Adrenal gland (tissue), 12 donors: ENCODE results near the gene ATG14. TPM values are rescaled to one million over a fixed set of nuclear protein-coding genes. Genes with fewer than 3 reads are reported as not detected.

Experiments used
- DNase-seq, 7 donors: peaks; one replicate each; pipeline ENCODE4 v3.0.0-alpha.2; 2019 to 2020
- H3K27ac ChIP-seq, 5 donors: fragments of 200-600 bp; sonication (generic) in 4 of 5; 1 replicate in 3 of 5; 2 replicates in 2 of 5; pipeline versions ENCODE4 v1.5.1 to v1.8.0; 2016 to 2020; ENCODE audit warnings: mild to moderate bottlenecking in 1 of 5
- H3K27me3 ChIP-seq: fragments of 200-600 bp; 2 replicates; pipeline ENCODE4 v1.8.0; 2021
- H3K36me3 ChIP-seq, 2 donors: fragments of 200-600 bp; replicated peaks in 1 of 2; 1 replicate in 1 of 2; 2 replicates in 1 of 2; pipeline versions ENCODE4 v1.5.1 to v1.8.0; 2018 to 2022
- H3K4me1 ChIP-seq, 2 donors: fragments of 200-600 bp; replicated peaks in 1 of 2; 1 replicate in 1 of 2; 2 replicates in 1 of 2; pipeline versions ENCODE4 v1.5.1 to v1.8.0; 2018 to 2021
- H3K4me3 ChIP-seq, 4 donors: fragments of 200-600 bp; sonication (generic) in 3 of 4; one replicate each; pipeline ENCODE4 v1.5.1; 2016 to 2018
- H3K9me3 ChIP-seq, 3 donors: fragments of 200-600 bp; sonication (generic) in 1 of 3; replicated peaks in 1 of 3; 1 replicate in 2 of 3; 2 replicates in 1 of 3; pipeline versions ENCODE4 v1.5.1 to v1.8.0; 2016 to 2021
- CTCF ChIP-seq, 6 experiments: fragments of 450-650 bp in 4 of 6; fragments of 200-600 bp in 2 of 6; sonication (generic) in 1 of 6; IDR thresholded peaks; 1 replicate in 5 of 6; 2 replicates in 1 of 6; pipeline versions ENCODE4 v1.5.1 to v1.8.0; 2016 to 2021; ENCODE audit warnings: antibody characterized with exemption in 6 of 6, mild to moderate bottlenecking in 2 of 6, moderate library complexity in 1 of 6
- POLR2A ChIP-seq, 2 donors: fragments of 450-650 bp; IDR thresholded peaks; one replicate each; pipeline ENCODE4 v1.6.1; 2017; ENCODE audit warnings: antibody characterized with exemption in 2 of 2, mild to moderate bottlenecking in 2 of 2, moderate library complexity in 1 of 2
- WGBS, 4 donors: extraction: QIAGEN DNeasy Blood & Tissue Kit in 2 of 4; methylation state at CpG; one replicate each; pipeline versions ENCODE4 v1.1.5 to v1.1.7; 2013 to 2017; 5-methylcytosine and 5-hydroxymethylcytosine counted together
- intact Hi-C, 2 donors: fragments of 100-400 bp; cut with DNase I; formaldehyde crosslinking; loops; one replicate each; pipeline versions ENCODE4 v1.14.1 to v1.15.0; 2022 to 2023
- polyA plus RNA-seq, 3 donors: library from polyadenylated mRNA; stranded (reverse); fragments of 200-250 nt in 2 of 3; fragments of 350-450 nt in 1 of 3; fragmentation: Illumina TruSeq in 1 of 3; extraction: RNeasy Lipid Tissue Mini Kit (QIAGEN cat#74804) in 1 of 3; gene quantifications; one replicate each; pipeline ENCODE4 v1.2.3, GENCODE V29; 2013 to 2014
- total RNA-seq, 9 donors: library from RNA; depleted of rRNA in 4 of 9; stranded (reverse); fragments of >200 nt in 4 of 9; fragments of 120-200 nt in 1 of 9; fragmentation: NEBNext Ultra II Directional in 1 of 9; extraction: Animal tissue kit (Norgen Biotek cat#: 25700) in 1 of 9; gene quantifications; one replicate each; pipeline versions ENCODE4 v1.1.0 to v1.2.4, GENCODE V29; 2013 to 2023
- donor health status: healthy with polysubstance abuse.
- donor health status: Bipolar disorder and iron deficiency.
- donor health status: DM: yes; HTN: yes; CAD: no.
- donor health status: DM: no; HTN: no; CAD: no.
- donor health status: DM: no; HTN: no; CAD: no.
- donor health status: DM: yes; HTN: yes; CAD: no.

ATG14 gene
- total and polyA plus RNA-seq, 12 donors, result 5.1 to 21.7 (median 12.2) TPM

GRCh38 chr14:55382483-55382882, 29.1 kb downstream of the ATG14 start:
- intact Hi-C loops, result no loop called here
- H3K4me3 ChIP-seq, result no peak overlapping the region
- TF ChIP-seq POLR2A (IDR thresholded peaks at IDR 0.05), result no peak
- TF ChIP-seq CTCF (IDR thresholded peaks at IDR 0.05), result no peak
- H3K27ac ChIP-seq, result no peak overlapping the region
- peaks cover 0 to 58% of the 10 kb centered on the region in 2 donors for H3K36me3 ChIP-seq
- H3K4me1 ChIP-seq, result no peaks in the 10 kb centered on the region
- no peak for DNase-seq
- 76 to 92% (median 90%) methylated on average over 4 of the region's 4 CpGs for WGBS, 4 donors
- H3K9me3 ChIP-seq, result no peaks in the 10 kb centered on the region
- no peaks in the 10 kb centered on the region for H3K27me3 ChIP-seq

DNA sequence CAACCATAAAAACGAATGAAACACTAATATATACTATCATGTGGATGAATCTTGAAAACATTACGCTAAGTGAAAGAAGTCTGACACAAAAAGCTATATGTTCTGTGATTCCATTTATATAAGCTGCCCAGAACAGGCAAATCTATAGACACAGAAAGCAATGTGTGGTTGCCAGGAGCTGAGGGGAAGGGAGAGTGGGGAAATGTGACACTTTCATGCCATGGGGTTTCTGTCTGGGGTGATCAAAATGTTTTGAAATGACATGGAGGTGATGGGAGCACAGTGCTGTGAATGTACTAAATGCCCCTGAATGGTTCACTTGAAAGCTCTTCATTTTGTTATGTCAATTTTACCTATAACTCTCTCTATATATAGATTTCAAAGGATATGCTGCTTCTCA, 30.1 kb downstream of the ATG14 start:
- DNase-seq, result no peak
- H3K27me3 ChIP-seq, result no peaks in the 10 kb centered on the region
- H3K27ac ChIP-seq, result no peak overlapping the region
- H3K4me3 ChIP-seq, result no peak overlapping the region
- no peak for TF ChIP-seq POLR2A (IDR thresholded peaks at IDR 0.05)
- TF ChIP-seq CTCF (IDR thresholded peaks at IDR 0.05), result no peak
- H3K36me3 ChIP-seq, result peaks cover 0 to 68% of the 10 kb centered on the region in 2 donors
- 81 to 92% (median 90%) methylated on average over 2 of the region's 2 CpGs for WGBS, 4 donors
- intact Hi-C loops, result no loop called here
- no peaks in the 10 kb centered on the region for H3K9me3 ChIP-seq
- H3K4me1 ChIP-seq, result no peaks in the 10 kb centered on the region

DNA sequence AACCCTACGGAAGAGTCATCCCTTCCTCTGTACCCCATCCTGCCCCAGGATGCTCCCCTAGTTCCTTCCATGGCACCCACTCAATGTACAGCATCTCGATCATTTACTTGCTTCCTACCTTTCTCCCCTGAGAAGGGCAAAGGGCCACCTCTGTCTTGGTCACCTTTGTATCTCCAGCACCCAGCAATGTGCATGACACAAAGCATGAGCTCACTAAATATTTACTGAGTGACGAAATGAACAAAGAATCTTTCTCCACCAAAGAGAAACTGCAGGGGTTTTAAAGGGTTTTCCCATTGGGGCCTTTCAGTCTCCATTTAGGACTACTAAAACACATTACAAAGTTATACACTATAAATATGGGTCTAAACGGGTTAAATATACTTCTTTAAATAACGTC, 30.6 kb downstream of the ATG14 start:
- H3K27ac ChIP-seq, result no peak overlapping the region
- no peaks in the 10 kb centered on the region for H3K27me3 ChIP-seq
- no peak overlapping the region for H3K4me3 ChIP-seq
- H3K9me3 ChIP-seq, result no peaks in the 10 kb centered on the region
- no peaks in the 10 kb centered on the region for H3K4me1 ChIP-seq
- intact Hi-C loops, result no loop called here
- H3K36me3 ChIP-seq, result peaks cover 0 to 68% of the 10 kb centered on the region in 2 donors
- WGBS, 4 donors, result 85 to 91% (median 89%) methylated on average over 5 of the region's 5 CpGs
- no peak for TF ChIP-seq CTCF (IDR thresholded peaks at IDR 0.05)
- no peak for TF ChIP-seq POLR2A (IDR thresholded peaks at IDR 0.05)
- DNase-seq, result no peak

DNA sequence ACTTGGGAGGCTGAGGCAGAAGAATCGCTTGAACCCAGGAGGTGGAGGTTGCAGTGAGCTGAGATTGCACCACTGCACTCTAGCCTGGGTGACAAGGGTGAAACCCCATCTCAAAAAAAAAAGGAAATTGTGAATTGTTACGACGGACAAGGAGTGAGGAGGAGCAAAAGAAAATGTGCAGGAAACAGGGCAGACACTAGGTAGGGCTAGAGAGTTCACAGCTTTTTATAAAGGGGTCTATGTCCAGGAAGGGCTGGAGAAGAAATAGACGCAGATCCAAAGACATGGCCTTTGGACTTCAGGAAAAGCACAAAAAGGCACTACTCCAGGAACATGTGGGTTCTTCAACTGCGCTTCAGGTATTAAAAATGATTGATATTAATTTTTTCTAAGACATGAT, 34.4 kb downstream of the ATG14 start:
- no peaks in the 10 kb centered on the region for H3K4me1 ChIP-seq
- H3K27me3 ChIP-seq, result no peaks in the 10 kb centered on the region
- H3K36me3 ChIP-seq, result peaks cover 0 to 48% of the 10 kb centered on the region in 2 donors
- H3K9me3 ChIP-seq, result no peaks in the 10 kb centered on the region
- H3K27ac ChIP-seq, result no peak overlapping the region
- no peak for DNase-seq
- no peak overlapping the region for H3K4me3 ChIP-seq
- intact Hi-C loops, result no loop called here
- no peak for TF ChIP-seq CTCF (IDR thresholded peaks at IDR 0.05)
- TF ChIP-seq POLR2A (IDR thresholded peaks at IDR 0.05), result no peak
- WGBS, 4 donors, result 82 to 96% (median 92%) methylated on average over 5 of the region's 5 CpGs
